Esophagus squamous epithelium (tissue), 4 donors: Measurements from ENCODE around the gene HEG1.

ENCODE experiments used
- CTCF ChIP-seq, 6 experiments: fragments of 450-650 bp in 4 of 6; fragments of 200-600 bp in 2 of 6; sonication (generic) in 2 of 6; IDR thresholded peaks; one replicate each; pipeline ENCODE4 v1.5.1; 2016 to 2019; ENCODE audit warnings: antibody characterized with exemption in 6 of 6, mild to moderate bottlenecking in 4 of 6, moderate library complexity in 4 of 6
- POLR2A ChIP-seq, 4 donors: fragments of 450-650 bp; IDR thresholded peaks; one replicate each; pipeline ENCODE4 v1.6.1; 2017; ENCODE audit warnings: antibody characterized with exemption in 4 of 4, mild to moderate bottlenecking in 4 of 4, moderate library complexity in 3 of 4

GRCh38 chr3:124928333-124929202 lies 127.2 kb downstream of the HEG1 start:
- TF ChIP-seq POLR2A (IDR thresholded peaks at IDR 0.05), result no peak
- peak; percentile 34 to 80 (median 75) for TF ChIP-seq CTCF (IDR thresholded peaks at IDR 0.05)
